GM12801 (cell line): ENCODE data around the gene SHBG.

Experiments used
- CTCF ChIP-seq: IDR thresholded peaks from one replicate; pipeline ENCODE4 v1.5.1; 2011; ENCODE audit warnings: control low read depth; ENCODE audit not compliant: insufficient read length; ENCODE audit errors: extremely low read depth

Gene SHBG

GRCh38 chr17:7606280-7606679, 23.7 kb upstream of the SHBG start:
- TF ChIP-seq CTCF, result no peak

GRCh38 chr17:7610641-7611040, 19.3 kb upstream of the SHBG start:
- TF ChIP-seq CTCF, result no peak

- TF ChIP-seq CTCF, result no peak
Measured at GRCh38 chr17:7611635-7612293, 18.2 kb upstream of the SHBG start.

- TF ChIP-seq CTCF, result no peak
Measured at GRCh38 chr17:7612294-7612640, 17.7 kb upstream of the SHBG start.

- TF ChIP-seq CTCF, result no peak
Measured at GRCh38 chr17:7613769-7614424, 16.0 kb upstream of the SHBG start.

- TF ChIP-seq CTCF, result no peak
Measured at GRCh38 chr17:7614425-7615264, 15.3 kb upstream of the SHBG start, which contains the start of gene FXR2. TSS of gene FXR2 (minus strand) at chr17:7614897. CDS start at chr17:7614532, 365 bp downstream.

GRCh38 chr17:7615265-7615747, 14.6 kb upstream of the SHBG start:
- no peak for TF ChIP-seq CTCF
